Keratinocyte (primary cell): ENCODE measurements around the gene SPINK13. TPM values are rescaled to one million over a fixed set of nuclear protein-coding genes. Genes with fewer than 3 reads are reported as not detected.

Experiments used
- DNase-seq: peaks from one replicate; pipeline ENCODE4 v3.0.0-alpha.2; 2011; ENCODE audit warnings: low read depth, missing footprints, low spot score
- FAIRE-seq: peaks from 2 replicates; lab custom pipeline; 2011; peaks lifted over from hg19 to GRCh38; lab: Jason Lieb, UNC
- H2AFZ ChIP-seq: 2 replicates; pipeline ENCODE4 v1.6.0; 2012; ENCODE audit warnings: low read length, control low read depth, inconsistent platforms; ENCODE audit not compliant: control insufficient read depth
- H3K27ac ChIP-seq: 2 replicates; pipeline ENCODE4 v1.5.1; 2011; ENCODE audit warnings: low read length; ENCODE audit not compliant: control insufficient read depth, insufficient read depth
- H3K27me3 ChIP-seq: 3 replicates; pipeline ENCODE4 v1.6.0; 2011; ENCODE audit warnings: low read length; ENCODE audit not compliant: control insufficient read depth, insufficient read depth; ENCODE audit errors: extremely low read depth
- H3K36me3 ChIP-seq, 2 experiments: 2 replicates in 1 of 2; 3 replicates in 1 of 2; pipeline ENCODE4 v1.5.1; 2011; ENCODE audit warnings: low read length in 2 of 2, mild to moderate bottlenecking in 1 of 2; ENCODE audit not compliant: control insufficient read depth in 2 of 2, insufficient read depth in 2 of 2; ENCODE audit errors: extremely low read depth in 1 of 2
- H3K4me1 ChIP-seq: 3 replicates; pipeline ENCODE4 v1.5.1; 2011; ENCODE audit warnings: low read length; ENCODE audit not compliant: control insufficient read depth, insufficient read depth; ENCODE audit errors: extremely low read depth
- H3K4me2 ChIP-seq: 3 replicates; pipeline ENCODE4 v1.6.0; 2011; ENCODE audit warnings: low read depth, low read length; ENCODE audit not compliant: control insufficient read depth, insufficient read depth; ENCODE audit errors: extremely low read depth
- H3K4me3 ChIP-seq, 3 experiments: fragments of 200-600 bp in 1 of 3; sonication (generic) in 1 of 3; 2 replicates in 2 of 3; 3 replicates in 1 of 3; pipeline ENCODE4 v1.5.1; 2011 to 2016; ENCODE audit warnings: low read length in 3 of 3, mild to moderate bottlenecking in 3 of 3, control low read depth in 2 of 3, inconsistent platforms in 1 of 3, low read depth in 1 of 3, mixed read lengths in 1 of 3, mixed run types in 1 of 3, moderate library complexity in 1 of 3; ENCODE audit not compliant: control insufficient read depth in 2 of 3, insufficient read depth in 2 of 3; ENCODE audit errors: extremely low read depth in 1 of 3
- H3K79me2 ChIP-seq: 2 replicates; pipeline ENCODE4 v1.6.0; 2012; ENCODE audit warnings: low read length; ENCODE audit not compliant: control insufficient read depth, insufficient read depth
- H3K9ac ChIP-seq: 3 replicates; pipeline ENCODE4 v1.6.0; 2011; ENCODE audit warnings: low read length; ENCODE audit not compliant: control insufficient read depth, insufficient read depth; ENCODE audit errors: extremely low read depth
- H3K9me1 ChIP-seq: 3 replicates; pipeline ENCODE4 v1.6.0; 2011; ENCODE audit warnings: low read length; ENCODE audit not compliant: control insufficient read depth, insufficient read depth; ENCODE audit errors: extremely low read depth
- H3K9me3 ChIP-seq: 2 replicates; pipeline ENCODE4 v1.5.1; 2012; ENCODE audit warnings: low read depth, low read length; ENCODE audit not compliant: control insufficient read depth
- H4K20me1 ChIP-seq: 3 replicates; pipeline ENCODE4 v1.6.0; 2011; ENCODE audit warnings: low read length; ENCODE audit not compliant: control insufficient read depth, insufficient read depth; ENCODE audit errors: extremely low read depth
- EZH2 ChIP-seq: IDR thresholded peaks from one replicate; pipeline ENCODE4 v1.6.1; 2012; ENCODE audit warnings: inconsistent platforms, mild to moderate bottlenecking, low read length, moderate library complexity
- dilution Hi-C: fragments of 300-500 bp; cut with MboI; formaldehyde crosslinking; loops from one replicate; pipeline ENCODE4 v1.7.0; 2020; ENCODE audit warnings: low sequenced_read_pairs; ENCODE audit not compliant: extremely low pct_ligation_motif_present
- polyA plus RNA-seq, 5 experiments: library from polyadenylated mRNA; depleted of rRNA in 3 of 5; stranded (reverse) in 3 of 5; stranded (forward) in 1 of 5; unstranded in 1 of 5; fragments of >200 nt; gene quantifications; 1 replicate in 1 of 5; 2 replicates in 3 of 5; 3 replicates in 1 of 5; pipeline versions ENCODE4 v1.2.1 to v1.2.3, GENCODE V29; 2011 to 2012; ENCODE audit warnings: missing spikeins in 2 of 5, low read depth in 1 of 5, low replicate concordance in 1 of 5
- TF ChIP-seq, protein P1 (sequence below), 3 experiments: IDR thresholded peaks in 1 of 3; conservative IDR thresholded peaks in 1 of 3; optimal IDR thresholded peaks in 1 of 3; 2 replicates in 2 of 3; 3 replicates in 1 of 3; pipeline versions ENCODE3 to v1.5.1; 2011; ENCODE audit warnings: low read length in 3 of 3, mild to moderate bottlenecking in 3 of 3, moderate library complexity in 2 of 3, control low read depth in 1 of 3, inconsistent platforms in 1 of 3; ENCODE audit not compliant: insufficient read depth in 2 of 3; ENCODE audit errors: extremely low read depth in 1 of 3

SPINK13 gene
- polyA plus RNA-seq, 1 donor (not counting 4 experiments of a cell fraction or from before 2014, with no cell fraction given) = not detected

GRCh38 chr5:148309746-148310145 is 41.2 kb downstream of the SPINK13 start:
- dilution Hi-C loops = no loop called here
- no peaks in the 10 kb centered on the region for H3K9me1 ChIP-seq
- TF ChIP-seq EZH2 = no peak
- no peaks in the 10 kb centered on the region for H4K20me1 ChIP-seq
- H3K9me3 ChIP-seq = no peaks in the 10 kb centered on the region
- no peaks in the 10 kb centered on the region for H3K36me3 ChIP-seq
- no peak overlapping the region for H3K4me3 ChIP-seq
- H3K9ac ChIP-seq = no peak overlapping the region
- no peak for FAIRE-seq
- DNase-seq = no peak
- H3K4me1 ChIP-seq = no peaks in the 10 kb centered on the region
- H3K4me2 ChIP-seq = no peak overlapping the region
- H3K27ac ChIP-seq = no peak overlapping the region
- no peaks in the 10 kb centered on the region for H3K79me2 ChIP-seq
- no peak overlapping the region for H2AFZ ChIP-seq
- no peaks in the 10 kb centered on the region for H3K27me3 ChIP-seq

DNA sequence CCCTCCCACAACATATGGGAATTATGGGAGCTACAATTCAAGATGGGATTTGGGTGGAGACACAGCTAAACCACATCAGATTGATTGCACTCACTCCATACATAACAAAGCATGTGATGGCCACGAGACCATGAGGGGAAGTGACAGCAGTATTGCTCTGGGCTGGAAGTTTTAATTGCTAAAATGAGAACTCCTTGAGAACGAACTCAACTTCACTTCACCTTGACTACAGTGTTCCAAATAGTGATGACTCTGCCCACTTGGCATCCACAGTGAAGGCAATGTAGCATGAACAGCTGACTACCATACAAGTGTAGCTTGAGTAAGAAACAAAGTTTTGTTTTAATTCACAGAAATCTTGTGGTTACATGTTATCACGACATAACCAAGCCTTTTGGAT is 42.9 kb downstream of the SPINK13 start:
- DNase-seq (no peak), FAIRE-seq (no peak)
- Histone ChIP-seq H3K36me3 (no peaks in the 10 kb centered on the region), H3K4me2 (no peak overlapping the region), H3K9ac (no peak overlapping the region), H3K9me1 (no peaks in the 10 kb centered on the region), H3K9me3 (no peaks in the 10 kb centered on the region), H2AFZ (no peak overlapping the region), H3K4me1 (no peaks in the 10 kb centered on the region), H3K4me3 (no peak overlapping the region), H4K20me1 (no peaks in the 10 kb centered on the region), H3K79me2 (no peaks in the 10 kb centered on the region), H3K27ac (no peak overlapping the region), H3K27me3 (no peaks in the 10 kb centered on the region)
- dilution Hi-C loops = no loop called here
- TF ChIP-seq EZH2 = no peak
- TF ChIP-seq, protein P1, sequence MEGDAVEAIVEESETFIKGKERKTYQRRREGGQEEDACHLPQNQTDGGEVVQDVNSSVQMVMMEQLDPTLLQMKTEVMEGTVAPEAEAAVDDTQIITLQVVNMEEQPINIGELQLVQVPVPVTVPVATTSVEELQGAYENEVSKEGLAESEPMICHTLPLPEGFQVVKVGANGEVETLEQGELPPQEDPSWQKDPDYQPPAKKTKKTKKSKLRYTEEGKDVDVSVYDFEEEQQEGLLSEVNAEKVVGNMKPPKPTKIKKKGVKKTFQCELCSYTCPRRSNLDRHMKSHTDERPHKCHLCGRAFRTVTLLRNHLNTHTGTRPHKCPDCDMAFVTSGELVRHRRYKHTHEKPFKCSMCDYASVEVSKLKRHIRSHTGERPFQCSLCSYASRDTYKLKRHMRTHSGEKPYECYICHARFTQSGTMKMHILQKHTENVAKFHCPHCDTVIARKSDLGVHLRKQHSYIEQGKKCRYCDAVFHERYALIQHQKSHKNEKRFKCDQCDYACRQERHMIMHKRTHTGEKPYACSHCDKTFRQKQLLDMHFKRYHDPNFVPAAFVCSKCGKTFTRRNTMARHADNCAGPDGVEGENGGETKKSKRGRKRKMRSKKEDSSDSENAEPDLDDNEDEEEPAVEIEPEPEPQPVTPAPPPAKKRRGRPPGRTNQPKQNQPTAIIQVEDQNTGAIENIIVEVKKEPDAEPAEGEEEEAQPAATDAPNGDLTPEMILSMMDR (optimal IDR thresholded peaks at IDR 0.05 in 1 of 3, IDR thresholded peaks at IDR 0.05 in 1 of 3, conservative IDR thresholded peaks at IDR 0.05 in 1 of 3; ENCODE audit: extremely low read depth in 1 of 3, insufficient read depth in 2 of 3, low read length in 3 of 3) = no peak

DNA sequence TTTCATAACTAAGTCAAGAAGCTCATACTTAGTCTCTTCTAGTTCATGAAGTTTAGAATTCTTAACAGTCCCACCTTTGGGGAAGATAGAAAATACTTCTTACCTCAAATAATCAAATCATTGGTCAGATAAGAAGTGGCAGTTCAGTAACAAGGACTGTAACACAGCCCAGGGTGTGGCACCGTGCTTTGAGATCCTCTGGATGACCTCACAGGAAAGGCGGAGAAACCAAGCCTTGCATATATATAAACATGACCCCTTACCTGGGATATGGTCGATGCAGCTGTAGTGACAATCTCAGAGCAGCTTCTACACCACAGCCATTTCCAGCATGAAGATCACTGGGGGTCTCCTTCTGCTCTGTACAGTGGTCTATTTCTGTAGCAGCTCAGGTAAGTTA is 43.6 kb downstream of the SPINK13 start, which contains the start of gene SPINK7:
SPINK7 (plus strand) TSS at position 271 of the 400 bp plus-strand sequence; CDS start at position 332, 61 bp downstream.
- Histone ChIP-seq H3K9me3 (no peaks in the 10 kb centered on the region), H3K27me3 (no peaks in the 10 kb centered on the region), H3K27ac (no peak within 1 kb of the TSS), H3K9ac (no peak within 1 kb of the TSS), H4K20me1 (no peaks in the 10 kb centered on the region), H3K4me2 (no peak within 1 kb of the TSS), H3K36me3 (no peaks in the 10 kb centered on the region), H3K9me1 (no peaks in the 10 kb centered on the region), H3K4me3 (no peak within 1 kb of the TSS), H2AFZ (no peak within 1 kb of the TSS), H3K4me1 (no peaks in the 10 kb centered on the region), H3K79me2 (no peaks in the 10 kb centered on the region)
- no peak for FAIRE-seq
- TF ChIP-seq EZH2 = no peak
- TF ChIP-seq, protein P1 (optimal IDR thresholded peaks at IDR 0.05 in 1 of 3, IDR thresholded peaks at IDR 0.05 in 1 of 3, conservative IDR thresholded peaks at IDR 0.05 in 1 of 3; ENCODE audit: extremely low read depth in 1 of 3, insufficient read depth in 2 of 3, low read length in 3 of 3) = no peak
- DNase-seq = no peak
- dilution Hi-C loops = no loop called here
